GM19455 (cell line): ENCODE data around the gene GLUL.
"Not testable (repeated sequence)": the region's sequence is repeated elsewhere in the genome, so short reads cannot be mapped to it uniquely, and the experiment has no call there.

ENCODE experiments used
- ATAC-seq: cut with Tn5 transposase; IDR thresholded peaks from one replicate; pipeline ENCODE4 v1.9.1; 2021; ENCODE audit not compliant: unreplicated experiment

The GLUL gene

DNA sequence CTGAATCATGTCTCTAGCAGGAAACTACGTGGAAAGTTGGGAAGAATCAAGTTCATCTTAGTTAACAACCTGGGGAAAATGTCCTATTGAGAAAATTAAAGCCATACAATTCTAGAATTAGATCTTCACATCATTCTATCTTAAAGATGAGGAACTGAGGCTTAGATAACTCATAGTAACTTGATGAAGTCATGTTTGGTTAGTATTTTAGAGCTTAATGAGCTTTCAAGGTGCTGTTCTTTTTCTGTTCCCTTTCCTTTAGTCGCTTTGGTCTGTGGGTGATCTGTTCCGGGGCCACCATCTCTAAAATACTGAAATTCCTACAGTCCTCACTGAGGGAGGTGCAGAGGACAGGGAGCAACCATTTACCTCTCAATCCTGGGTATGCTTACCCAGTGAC is 4.3 kb upstream of the GLUL start:
- ATAC-seq = no peak

GRCh38 chr1:182394055-182394775 is 2.6 kb upstream of the GLUL start:
- ATAC-seq = no peak

DNA sequence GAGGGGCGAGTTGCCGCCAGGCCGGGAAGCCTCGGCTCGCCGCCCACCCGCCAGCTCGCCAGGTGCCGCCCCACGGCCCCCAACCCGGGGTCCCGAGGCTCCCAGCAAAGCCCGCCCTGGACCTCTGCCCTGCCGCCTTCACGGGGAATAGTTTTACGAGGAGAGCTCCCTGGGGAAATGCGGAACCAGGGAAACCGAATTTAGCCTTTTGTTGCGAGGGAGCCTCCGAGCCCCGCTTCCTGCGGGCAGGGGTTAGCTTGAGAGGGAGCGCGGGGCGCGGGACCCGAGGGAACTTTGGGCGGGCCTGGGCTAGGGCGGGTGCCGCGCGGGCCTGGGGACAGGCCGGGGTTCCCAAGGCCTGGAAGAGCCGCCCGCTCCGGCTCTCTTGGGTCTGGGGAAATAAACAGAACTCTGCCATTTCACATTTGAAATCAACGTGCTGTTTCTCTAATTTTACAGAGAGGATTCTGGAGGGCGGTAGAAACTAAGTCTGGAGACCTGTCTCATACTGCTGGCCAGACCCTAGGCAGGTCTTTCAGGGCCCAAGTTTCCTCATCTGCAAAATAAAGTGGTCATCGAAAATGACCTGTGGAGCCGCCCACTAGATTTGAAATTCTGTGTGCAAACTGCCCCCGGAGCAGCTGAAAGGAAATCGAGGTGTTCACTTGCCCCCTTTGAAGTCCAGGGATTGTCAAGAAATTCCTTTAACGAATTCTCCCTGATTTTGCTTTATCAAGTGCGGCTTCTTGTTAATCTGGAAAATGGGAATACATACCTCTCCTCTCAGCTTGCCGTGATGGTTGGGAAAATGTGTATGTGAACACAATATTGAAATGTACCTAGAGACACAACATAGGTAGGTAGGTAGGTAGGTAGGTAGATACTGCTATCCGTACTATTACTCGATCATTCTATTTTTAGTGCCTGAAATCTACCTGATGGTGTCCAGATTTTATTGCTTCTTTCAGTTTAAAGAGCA is 749 bp upstream of the GLUL start:
- peak; percentile 15 for ATAC-seq

DNA sequence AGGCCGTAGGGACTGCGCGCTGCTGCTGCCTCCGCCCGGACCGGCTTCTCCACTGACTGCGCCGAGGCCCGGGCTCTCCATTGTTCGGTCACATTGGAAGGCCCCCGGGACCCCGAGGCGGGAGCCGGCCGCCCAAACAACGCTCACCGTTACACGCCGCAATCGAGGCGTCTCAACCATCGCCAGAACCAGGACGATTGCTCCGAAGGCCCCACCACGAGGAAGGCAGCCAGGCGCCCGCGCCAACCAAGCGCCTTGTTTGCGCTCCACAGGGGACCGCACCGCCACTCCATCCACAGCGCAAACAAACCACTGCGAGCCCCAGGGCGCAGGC is 595 bp downstream of the GLUL start:
- peak; percentile 12 for ATAC-seq

DNA sequence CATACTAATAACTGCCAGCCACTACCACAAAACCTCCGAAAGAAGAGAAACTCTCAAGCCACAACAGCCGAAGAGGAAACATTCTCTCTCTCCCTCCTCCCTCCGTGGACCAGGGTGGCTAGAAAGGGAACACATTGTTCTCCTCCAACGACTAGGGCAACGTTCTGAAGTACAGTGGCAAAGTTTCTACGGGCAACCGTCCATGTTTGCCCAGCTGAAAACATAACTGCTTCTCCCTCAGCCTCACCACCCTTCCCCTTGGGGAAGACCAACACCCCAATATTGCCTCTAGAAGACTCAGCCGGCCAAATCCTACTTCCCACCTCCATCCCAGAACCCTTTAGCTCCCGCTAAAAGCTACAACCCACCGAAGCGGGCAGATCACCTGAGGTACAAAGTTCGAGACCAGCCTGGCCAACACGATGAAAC is 2.0 kb downstream of the GLUL start:
- no peak for ATAC-seq

- ATAC-seq = no peak
Observed at GRCh38 chr1:182388392-182389134, 3.0 kb downstream of the GLUL start.

GRCh38 chr1:182387566-182387965 is 4.0 kb downstream of the GLUL start:
- no peak for ATAC-seq

DNA sequence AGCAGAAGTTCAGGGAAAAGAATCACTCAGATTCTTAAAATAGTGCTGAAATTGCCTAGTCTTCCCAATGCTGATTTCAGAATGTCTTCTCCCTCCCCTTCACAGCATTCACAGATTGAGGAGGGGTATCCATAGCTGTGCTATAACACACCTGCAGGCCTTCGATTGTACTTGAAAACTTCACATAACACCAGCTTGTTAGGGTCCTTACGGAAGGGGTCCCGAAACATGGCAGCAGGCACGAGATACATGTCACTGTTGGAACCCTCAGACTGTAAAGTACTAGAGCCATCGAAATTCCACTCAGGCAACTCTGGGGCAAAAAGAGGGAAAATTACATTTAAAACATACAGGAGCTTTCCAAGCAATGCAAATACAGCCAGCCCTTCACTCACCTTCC is 4.6 kb downstream of the GLUL start:
- no peak for ATAC-seq

- ATAC-seq = no peak
Observed at GRCh38 chr1:182385885-182386853, 5.4 kb downstream of the GLUL start.

DNA sequence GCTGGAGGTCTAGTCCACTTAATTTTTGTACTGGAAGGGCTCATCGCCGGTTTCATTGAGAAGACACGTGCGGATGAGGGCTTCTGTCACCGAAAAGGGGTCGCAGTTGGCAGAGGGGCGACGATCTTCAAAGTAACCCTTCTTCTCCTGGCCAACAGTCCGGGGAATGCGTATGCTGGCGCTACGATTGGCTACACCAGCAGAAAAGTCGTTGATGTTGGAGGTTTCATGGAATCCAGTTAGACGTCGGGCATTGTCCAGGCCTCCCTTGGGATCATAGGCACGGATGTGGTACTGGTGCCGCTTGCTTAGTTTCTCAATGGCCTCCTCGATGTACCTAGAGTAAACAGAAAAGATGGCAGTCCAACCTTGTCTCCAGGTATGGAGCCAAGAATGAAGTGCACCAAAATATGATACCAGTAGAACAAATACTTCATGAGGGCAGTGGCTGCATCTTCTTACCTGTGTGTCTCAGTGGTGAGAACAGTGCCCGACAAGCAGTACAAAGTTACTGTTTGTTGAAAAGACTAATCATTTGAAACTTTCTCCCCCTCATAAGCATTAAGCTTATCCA is 7.1 kb downstream of the GLUL start:
- ATAC-seq = no peak

- no peak for ATAC-seq
Observed at GRCh38 chr1:182383934-182384333, 7.7 kb downstream of the GLUL start.

- ATAC-seq = no peak
Observed at GRCh38 chr1:182383037-182383661, 8.4 kb downstream of the GLUL start.

GRCh38 chr1:182381962-182382819 is 9.4 kb downstream of the GLUL start:
- ATAC-seq = no peak

- ATAC-seq = no peak
Observed at GRCh38 chr1:182380199-182380598, 11.4 kb downstream of the GLUL start.

- ATAC-seq = not testable (repeated sequence)
Observed at GRCh38 chr1:182379781-182380180, 11.8 kb downstream of the GLUL start.

DNA sequence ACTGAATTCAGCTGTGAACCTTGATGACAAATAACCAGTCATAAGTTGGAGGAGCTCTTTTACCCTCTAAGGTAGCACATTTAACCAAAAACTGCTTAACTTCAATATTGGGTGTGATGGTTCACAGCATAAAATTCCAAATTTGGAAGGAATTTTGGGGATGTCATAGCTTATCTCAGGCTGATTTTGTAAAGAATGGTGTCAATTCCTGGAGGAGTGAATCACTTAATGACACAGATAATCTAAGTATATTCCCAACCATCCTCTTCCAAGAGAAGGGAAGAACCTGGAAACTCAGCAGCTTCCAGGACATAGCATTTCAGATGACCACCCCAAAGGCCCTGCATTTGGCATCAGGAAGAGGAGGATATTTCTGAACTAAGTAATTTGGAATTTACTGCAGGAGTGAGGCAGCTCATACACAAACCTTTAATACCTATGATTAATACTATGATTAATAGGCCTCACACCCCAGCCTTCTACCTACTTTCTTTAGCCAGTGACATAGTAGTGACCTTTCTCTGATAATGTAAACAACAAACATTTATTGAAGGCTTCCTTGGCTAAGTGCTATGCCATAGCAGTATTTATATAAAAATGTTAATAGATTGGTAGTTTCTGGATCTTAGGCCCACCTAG is 14.5 kb downstream of the GLUL start:
- no peak for ATAC-seq

GRCh38 chr1:182374101-182374834 is 17.3 kb downstream of the GLUL start:
- no peak for ATAC-seq
